ENCODE results near the gene SLC47A1.
"Not testable (repeated sequence)": the region's sequence is repeated elsewhere in the genome, so short reads cannot be mapped to it uniquely, and the experiment has no call there.

The SLC47A1 gene

DNA sequence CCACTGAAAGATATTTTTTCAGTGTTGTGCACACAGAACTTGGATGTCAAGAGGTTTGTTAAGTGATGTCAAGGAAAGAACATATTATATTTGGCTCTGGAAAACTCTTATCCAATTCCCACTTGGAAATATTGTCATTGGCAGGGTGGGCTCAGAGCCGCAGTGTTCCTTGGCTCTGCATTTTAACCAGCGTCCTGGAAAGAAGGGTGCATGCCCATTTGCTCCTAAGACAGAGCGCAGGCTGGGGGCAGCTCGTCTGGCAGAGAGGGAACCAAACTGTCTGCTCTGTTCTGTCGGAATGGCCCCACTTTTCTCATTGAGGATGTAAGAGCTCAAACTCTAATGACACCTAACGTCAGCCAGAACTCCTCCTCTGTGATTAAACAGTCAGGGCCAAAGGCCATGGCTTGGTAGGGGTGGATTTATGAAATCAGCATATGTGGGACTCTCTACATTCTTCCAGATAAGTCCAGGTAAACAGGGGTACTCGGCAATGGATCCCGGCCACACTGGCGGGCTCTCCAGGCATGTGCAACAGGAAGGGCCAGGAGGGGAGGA, 18.0 kb downstream of the SLC47A1 start:
- no peak for DNase-seq (ENCODE audit: low read depth)

DNA sequence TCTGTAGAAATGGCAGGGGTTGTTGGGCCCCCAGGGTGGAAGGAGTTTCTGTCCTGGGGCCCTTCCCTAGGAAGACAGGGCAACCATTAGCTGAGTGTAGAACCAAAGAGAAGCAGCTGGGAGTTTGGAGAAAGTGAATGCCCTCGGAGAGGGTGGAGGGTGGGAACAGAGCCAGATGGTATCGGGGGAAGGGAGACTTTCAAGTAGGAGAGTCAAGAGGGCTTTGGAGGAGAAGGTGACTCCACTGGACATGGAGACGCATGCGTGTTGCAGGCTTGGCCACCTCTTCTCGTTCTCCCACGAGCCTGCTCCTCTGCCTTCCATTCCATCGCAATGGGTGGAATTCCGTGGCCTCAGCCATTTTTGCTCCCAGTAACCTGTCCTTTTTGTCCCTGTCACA, 19.4 kb downstream of the SLC47A1 start:
- DNase-seq (ENCODE audit: low read depth): no peak

DNA sequence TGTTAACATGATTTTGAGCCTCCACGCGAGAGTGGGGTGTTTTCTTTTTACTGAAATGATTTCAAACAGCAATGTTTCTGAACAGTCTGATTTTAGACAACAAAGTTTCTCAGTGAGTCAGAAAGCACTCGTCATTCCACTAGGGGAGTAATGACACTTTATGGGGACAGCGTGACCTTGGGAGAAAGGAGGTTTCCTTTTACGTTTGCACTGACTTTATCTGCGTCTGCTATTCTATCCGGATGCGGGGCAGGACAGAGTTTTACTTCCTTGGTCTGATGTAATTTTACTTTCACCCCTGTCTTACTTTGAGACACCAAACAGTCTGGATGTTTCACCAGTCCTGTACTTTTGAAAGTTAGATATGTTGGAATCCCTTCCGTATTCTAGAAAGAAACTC, 20.7 kb downstream of the SLC47A1 start:
- no peak for DNase-seq (ENCODE audit: low read depth)

GRCh38 chr17:19555746-19556145, 22.1 kb downstream of the SLC47A1 start:
- DNase-seq (ENCODE audit: low read depth): no peak

- no peak for DNase-seq (ENCODE audit: low read depth)
Observed at GRCh38 chr17:19558946-19559345, 25.3 kb downstream of the SLC47A1 start.

- no peak for DNase-seq (ENCODE audit: low read depth)
Observed at GRCh38 chr17:19561697-19562318, 28.2 kb downstream of the SLC47A1 start.

DNA sequence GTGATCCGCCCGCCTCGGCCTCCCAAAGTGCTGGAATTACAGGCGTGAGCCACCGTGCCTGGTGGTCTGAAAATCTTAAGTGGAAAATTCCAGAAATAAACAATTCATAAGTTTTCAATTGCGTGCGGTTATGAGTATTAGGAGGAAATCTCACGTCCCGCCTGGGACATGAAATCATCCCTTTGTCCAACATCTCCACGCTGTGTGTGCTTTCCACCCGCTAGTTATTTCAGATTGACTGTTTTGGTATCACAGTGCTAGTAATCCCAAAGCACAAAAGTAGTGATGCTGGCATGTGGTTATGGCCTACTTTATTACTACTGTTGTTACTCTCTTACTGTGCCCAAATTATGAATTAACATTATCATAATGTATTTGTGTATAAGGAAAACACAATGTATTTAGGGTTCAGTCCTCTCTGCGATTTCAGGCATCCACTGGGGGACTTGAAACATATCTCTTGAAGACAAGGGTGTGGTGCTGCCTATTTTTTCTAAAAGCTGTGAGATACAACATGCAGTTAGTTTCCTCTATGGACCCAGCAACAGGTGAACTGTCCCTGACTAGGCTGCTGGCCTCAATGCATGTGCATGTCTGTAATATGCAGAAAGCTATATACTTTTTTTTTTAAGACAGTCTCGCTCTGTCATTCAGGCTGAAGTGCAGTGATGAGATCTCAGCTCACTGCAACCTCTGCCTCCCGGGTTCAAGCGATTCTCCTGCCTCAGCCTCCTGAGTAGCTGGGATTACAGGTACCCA, 32.3 kb downstream of the SLC47A1 start:
- DNase-seq (ENCODE audit: low read depth): no peak

DNA sequence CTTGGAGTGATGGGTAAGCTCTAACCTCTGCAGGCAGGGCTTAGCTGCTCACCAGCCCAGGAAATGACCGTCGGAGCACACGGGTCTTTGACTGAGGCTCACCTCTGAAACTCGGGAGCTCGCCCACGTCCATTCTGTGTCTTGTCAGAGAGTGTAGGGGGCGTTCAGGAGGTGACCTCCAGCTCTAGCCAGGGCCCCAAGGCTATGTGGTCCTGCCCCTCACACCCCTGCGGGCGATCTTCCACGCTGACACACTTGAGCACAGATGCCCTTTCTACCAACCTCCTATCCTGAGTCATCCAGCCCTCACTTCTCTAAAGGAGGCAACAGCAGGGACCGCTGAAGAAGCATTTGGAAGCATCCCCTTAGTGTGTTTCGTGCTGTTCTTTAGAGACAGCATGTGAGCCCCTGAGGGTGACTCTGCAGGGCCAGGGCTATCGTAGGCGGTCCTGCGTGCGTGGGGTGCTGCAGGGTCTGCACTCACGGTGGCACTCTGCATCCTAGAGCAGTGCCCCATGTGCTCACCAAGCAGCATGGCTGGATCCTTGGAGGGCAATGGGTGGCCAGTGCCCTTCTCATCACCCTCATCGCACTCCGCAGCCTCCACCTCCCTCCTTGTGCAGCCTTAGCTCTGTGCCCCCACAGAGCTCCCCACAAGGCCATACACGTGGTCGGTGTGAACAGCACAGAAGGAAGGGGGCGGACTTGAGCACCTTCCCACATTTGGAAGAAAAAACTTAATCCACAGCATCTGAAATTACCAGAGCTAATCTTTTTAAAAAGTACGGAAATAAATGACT, 33.8 kb downstream of the SLC47A1 start:
- no peak for DNase-seq (ENCODE audit: low read depth)

GRCh38 chr17:19568016-19568350, 34.3 kb downstream of the SLC47A1 start:
- no peak for DNase-seq (ENCODE audit: low read depth)

DNA sequence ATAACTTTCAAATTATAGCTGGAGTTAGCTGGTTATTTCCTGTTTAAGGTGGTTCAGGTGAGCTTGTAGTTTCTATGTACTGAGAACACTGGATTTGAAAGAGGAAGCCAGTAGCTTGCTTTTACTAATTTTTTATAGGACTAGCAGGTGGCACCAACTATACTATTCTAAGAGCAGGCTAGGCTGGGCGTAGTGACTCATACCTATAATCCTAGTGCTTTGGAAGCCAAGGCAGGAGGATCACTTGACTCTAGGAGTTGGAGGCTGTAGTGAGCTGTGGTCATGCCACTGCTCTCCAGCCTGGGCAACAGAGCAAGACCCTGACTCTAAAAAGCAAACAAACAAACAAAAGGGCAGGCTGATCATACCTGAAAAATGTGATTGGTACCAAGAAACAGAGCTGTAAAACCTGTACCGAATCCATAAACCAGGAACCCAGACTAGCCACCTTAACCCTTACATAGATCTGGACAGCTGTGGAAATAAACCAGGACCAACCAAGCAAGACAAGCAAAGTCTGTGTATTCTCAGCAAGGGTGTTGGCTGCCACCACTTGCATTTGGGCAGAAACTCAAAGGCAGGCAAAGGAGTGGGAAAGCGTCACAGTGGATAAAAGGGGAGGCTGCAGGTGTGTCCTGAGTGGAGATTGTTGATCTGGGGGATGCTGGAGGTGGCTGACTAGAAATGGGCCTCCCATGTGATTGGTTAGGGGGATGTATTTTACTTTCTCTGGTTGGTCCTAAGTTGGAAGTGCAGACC, 36.3 kb downstream of the SLC47A1 start:
- no peak for DNase-seq (ENCODE audit: low read depth)

DNA sequence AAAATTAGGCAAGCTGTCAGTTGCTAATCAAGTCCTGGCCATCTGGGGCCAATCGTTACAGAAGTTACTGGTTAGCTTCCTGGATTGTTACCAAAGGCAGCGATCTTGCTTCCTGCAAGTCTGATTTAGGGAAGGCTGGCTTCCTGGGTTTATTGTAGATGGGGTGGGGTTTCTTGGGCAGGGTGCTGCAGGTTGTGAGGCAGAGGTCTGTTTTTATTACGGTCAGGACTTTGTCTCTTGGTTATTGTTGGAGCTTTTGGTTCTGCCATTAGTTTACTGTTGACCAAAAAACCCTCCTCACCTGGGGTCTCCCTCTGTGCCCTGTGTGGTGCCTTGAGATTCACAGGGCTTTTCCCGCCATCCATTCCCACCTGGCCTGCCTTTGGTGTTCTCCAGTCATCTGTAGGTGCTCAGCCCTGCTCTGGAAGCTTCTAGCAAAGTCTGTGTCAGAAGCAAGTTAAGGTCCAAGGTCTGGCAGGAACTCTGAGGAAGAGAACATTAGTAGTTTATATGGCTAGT, 36.9 kb downstream of the SLC47A1 start:
- DNase-seq (ENCODE audit: low read depth): no peak

DNA sequence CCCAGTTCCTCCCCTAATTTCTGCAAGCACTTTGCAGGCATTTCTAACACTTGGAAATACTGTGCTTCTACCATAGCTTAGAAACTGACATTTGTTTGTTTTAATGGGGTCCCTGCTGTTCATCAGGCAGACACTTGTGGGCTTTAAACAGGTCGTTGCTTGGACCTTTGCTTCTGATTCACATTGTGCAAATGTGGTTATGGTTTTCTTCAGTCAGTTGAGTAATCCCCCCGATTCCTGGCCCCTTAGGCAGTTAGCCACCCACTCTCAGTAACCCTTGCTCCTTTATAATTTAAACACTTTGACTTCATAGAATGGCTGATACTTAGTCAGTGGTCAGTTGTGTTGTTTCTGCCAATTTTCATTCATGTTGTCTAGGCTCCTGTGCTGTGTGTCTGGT, 39.4 kb downstream of the SLC47A1 start:
- no peak for DNase-seq (ENCODE audit: low read depth)

- no peak for DNase-seq (ENCODE audit: low read depth)
Observed at GRCh38 chr17:19574956-19575355, 41.3 kb downstream of the SLC47A1 start.

DNA sequence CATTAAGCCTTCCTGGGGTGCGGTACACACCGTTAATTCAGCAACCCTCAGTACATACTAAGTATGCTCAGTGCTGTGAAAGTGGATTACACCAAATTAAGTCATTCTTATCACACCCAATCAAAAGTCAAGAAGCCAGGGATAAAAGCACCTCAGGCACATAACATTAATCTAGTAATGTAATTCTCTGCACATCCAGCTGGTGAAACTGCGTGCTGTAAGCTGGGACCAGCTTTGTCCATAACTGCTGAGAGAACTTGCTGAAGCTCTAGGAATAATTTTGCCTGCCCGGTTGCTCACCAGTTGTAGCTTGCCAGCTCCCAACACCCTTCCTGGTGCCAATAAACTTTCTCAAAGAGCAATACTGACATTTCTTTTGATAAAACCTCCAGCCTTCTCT, 44.9 kb downstream of the SLC47A1 start:
- no peak for DNase-seq (ENCODE audit: low read depth)

- no peak for DNase-seq (ENCODE audit: low read depth)
Observed at GRCh38 chr17:19579192-19579761, 45.6 kb downstream of the SLC47A1 start.

- DNase-seq (ENCODE audit: low read depth): no peak
Observed at GRCh38 chr17:19579867-19580565, 46.4 kb downstream of the SLC47A1 start.

DNA sequence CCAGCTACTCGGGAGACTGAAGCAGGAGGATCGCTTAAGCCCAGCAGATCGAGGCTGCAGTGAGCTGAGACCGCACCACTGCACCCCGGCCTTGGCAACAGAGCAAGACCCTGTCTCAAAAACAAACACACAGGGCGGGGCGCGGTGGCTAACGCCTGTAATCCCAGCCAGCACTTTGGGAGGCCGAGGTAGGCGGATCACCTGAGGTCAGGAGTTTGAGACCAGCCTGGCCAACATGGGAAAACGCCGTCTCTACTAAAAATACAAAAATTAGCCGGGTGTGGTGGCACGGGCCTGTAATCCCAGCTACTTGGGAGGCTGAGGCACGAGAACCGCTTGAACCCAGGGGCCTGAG, 46.9 kb downstream of the SLC47A1 start:
- DNase-seq (ENCODE audit: low read depth): not testable (repeated sequence)

GRCh38 chr17:19582152-19582551, 48.5 kb downstream of the SLC47A1 start:
- DNase-seq (ENCODE audit: low read depth): not testable (repeated sequence)

- DNase-seq (ENCODE audit: low read depth): no peak
Observed at GRCh38 chr17:19583871-19584270, 50.2 kb downstream of the SLC47A1 start.

- DNase-seq (ENCODE audit: low read depth): no peak
Observed at GRCh38 chr17:19590451-19590850, 56.8 kb downstream of the SLC47A1 start.

Data from stimulated activated CD4-positive, alpha-beta T cell treated with anti-CD3 and anti-CD28 coated beads, Interleukin-2, amount 100 ng/mL, for 4 hours (primary cell).